Activated CD4-positive, alpha-beta T cell treated with anti-CD3 and anti-CD28 coated beads for 48 hours (primary cell): ENCODE measurements around the gene CLTRN.

Experiments used
- DNase-seq: peaks from one replicate; pipeline ENCODE4 v3.0.0-alpha.2; 2020

The CLTRN gene

DNA sequence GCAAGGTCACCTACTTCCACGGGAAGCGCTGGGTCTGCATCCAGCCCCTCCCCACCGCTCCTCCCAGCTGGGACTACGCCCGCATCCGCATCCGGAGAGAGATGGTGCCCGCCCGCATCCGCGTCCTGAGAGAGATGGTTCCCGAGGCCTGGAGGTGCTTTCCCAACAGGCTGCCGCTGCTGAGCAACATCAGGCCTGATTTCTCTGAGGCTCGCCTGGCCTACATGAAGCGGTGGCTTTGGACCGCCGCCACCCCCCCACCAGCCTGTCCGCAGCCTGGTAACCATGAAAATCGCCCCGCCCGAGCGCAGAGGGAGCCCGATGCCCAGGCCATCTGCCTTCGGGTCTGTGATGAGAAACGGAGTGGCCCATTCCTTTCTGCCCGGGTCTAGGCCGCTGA is 18.1 kb downstream of the CLTRN start:
- no peak for DNase-seq

DNA sequence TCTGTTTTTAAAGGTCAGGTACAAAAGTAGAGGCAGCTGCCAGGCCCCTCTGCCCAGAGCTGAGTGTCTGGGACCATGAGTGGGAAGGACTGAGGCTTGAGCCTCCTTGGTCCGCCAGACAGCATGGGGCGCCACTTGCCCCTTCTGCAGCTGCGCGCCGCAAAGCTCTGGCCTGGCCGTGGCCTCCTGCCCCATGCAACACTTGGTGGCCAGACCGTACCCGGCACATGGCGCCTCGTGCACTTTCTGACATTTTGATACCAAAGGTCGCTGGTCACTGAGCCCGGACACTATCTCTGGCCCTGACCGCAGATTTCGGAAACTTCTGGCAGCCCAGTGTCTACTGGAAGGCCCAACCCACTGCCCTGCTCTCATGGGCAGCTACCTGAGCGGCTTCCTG is 18.6 kb downstream of the CLTRN start:
- DNase-seq: no peak

DNA sequence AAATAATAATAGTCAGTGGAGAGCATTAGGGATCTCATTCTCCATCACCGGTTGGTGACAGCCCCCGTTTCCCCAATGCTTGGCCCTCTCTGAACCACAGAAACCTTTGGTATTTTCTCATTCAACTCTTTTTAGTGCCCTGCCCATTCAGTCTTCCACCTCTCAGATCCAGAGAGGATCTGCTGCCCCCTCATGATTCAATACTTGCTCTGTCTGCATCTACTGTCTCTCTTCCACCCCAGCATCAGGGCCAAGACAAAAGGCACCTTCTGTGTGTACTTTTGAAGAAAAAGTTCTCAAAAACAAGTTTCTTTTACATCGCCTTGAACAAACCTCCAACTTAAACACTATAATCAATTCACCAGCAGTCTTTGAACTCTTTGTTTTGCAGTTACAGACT is 19.3 kb downstream of the CLTRN start:
- DNase-seq: no peak

DNA sequence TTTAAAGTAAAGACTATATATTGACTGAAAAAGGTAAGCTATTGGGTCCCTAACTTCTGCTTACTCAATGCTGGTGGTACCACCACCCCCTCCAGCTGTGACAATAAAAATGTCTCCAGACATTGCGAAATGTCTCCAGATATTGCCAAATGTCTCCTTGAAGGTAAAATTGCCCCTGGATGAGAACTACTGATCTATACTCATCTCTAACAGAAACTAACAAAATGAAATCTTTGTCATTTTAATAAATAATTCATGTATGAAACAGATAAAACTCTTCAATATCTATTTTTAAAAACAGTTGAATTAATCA is 20.1 kb downstream of the CLTRN start:
- DNase-seq: no peak

DNA sequence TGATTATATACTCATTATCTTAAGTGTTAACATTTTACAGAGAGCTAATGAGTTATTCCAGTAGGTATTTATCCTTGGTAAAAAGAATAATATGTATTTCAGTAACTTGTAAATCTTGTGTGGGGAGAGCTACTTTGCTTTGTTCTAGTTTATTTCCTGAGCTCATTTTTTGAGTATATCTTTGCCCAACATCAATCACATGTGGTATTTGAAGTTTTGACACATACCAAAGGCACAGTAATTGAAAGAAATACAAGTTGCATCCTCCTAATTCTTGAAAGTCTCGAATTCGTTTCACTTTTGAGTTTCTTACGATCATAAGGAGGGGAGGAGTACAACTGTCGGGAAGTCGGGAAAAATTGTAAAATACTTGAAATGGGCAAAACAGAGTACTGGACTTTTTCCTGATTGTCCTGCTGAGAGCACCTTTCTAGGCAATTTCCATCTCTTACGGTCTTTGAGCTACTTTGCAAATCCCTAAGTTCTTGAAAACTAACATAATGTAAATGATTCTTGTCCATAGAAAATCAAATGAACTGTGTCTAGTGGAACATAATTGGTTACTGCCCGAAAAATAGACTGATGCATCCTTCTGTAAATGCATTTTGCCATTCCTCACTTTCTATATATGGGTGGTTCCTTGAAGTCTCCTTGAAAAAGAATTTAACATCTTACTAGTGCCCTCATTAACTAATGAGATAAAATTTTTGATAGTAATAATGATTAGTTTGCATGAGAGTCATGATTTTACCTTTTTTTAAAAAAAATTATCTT is 20.6 kb downstream of the CLTRN start:
- DNase-seq: no peak

DNA sequence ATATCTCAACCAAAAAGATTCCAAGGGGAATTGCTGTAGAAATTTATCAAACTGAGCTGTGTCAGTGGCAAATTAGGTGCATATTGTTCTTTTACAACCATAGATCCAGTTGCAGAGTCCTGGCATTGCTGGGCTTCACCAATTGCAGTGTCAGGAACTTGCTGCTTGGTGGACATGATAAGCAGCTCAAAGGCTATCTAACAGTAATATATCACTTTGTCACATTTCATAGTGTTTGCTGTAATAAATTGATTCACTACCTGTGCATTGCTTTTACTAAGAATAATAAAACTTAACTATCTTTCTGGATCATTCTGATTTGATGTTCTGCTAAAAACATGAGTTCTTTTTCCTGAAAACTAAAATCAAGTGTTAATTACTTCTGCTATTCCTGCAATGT is 33.0 kb downstream of the CLTRN start:
- DNase-seq: no peak

DNA sequence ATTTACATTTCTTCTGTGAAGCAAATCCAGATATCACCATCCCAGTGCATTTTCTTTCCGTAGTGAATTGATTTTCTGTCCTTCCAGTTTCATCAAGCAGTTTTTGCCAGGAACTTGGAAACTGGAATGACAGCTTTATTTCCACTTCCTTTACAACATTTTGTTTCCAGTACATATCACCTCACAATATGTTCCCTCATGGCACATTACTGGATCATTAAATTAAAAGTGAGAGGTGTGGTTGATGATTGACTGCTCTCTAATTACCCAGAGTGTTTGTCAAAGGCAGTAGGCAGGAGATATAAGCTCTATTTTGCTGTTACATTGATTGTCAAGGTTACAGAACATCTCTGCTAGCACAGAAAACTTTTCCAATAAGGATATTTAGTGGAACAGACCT is 41.6 kb downstream of the CLTRN start:
- no peak for DNase-seq

DNA sequence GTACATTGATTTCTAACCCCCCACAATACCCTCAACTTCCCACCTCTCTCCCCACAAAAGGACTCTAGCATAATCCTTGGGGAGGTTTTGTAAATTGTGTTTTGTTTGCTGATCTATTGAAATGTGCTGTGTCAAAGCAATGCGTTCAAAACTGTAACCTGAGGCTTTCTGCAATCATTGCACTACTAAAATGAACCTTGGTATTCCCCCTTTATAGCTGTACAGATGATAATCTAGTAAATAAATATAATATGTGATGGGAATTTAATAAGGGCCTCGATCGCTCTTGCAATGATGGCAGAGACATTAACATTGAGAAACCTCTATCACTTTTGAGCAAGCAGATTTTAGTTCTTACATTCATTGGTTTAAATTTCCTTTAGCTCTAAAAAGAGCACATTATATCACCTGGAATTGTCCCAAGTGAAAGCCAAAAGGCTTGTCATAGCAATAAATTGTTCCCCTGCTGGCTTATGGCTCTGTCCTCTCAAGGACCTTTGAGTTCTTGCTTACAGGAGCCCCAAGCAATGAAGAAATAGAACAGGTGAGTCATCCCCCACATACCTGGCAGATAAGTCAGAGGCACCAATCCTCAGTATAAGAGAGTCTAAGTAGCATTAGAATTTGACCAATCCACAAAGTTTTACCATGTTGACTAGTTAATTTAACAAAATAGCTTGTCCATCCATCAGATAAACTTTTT is 45.4 kb downstream of the CLTRN start:
- DNase-seq: no peak

DNA sequence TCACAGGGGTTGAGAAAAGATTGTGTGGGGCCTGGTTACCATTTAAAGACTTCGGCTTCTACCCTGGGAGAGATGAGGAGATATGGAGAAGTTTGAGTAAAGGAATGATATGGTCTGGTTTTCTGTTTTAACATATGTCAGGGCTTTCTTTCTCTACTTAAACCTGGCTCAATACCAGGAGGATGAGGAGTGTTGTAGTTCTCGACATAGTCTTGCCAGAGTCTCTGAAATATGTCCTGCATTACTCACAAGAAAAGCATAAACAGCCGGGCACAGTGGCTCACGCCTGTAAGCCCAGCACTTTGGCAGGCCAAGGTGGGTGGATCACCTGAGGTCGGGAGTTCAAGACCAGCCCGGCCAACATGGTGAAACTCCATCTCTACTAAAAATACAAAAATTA is 47.5 kb downstream of the CLTRN start:
- no peak for DNase-seq

DNA sequence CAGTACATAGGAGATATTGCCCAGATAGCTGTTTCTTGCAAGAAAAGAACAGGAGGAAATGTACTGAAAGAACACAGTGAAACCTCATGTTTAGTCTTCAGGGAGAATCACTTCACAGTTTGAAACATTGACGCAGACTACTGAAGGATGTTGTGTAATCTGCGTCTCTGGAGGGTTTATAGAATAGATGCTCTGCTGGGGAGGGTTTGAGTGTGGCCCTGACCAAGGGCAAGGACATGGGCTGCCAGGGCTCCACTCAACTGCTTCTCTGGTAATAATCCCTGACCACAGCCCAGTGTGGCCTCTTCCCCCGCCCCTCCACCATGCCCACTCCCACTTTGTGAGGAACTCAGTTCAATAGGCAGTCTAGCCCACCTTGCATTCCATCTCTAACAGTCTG is 48.1 kb downstream of the CLTRN start:
- no peak for DNase-seq

DNA sequence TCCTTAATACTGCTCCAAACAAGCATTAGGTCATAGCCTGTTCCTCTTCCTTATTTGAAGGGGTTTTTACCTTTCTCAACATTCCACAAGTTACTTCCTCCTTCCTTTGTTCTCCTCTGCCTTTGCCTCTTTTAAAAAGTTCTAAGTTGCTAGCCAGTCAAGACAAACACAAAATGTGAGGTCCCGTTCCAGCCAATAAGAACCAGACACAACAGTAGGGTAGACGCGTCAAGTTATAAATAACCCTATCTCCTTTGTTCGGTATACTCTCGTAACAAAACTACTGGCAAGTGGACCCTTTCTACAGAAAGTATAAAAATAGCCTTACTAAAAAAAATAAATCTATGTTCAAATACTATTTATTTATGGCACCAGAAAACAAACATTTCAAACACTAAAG is 57.5 kb downstream of the CLTRN start:
- no peak for DNase-seq

DNA sequence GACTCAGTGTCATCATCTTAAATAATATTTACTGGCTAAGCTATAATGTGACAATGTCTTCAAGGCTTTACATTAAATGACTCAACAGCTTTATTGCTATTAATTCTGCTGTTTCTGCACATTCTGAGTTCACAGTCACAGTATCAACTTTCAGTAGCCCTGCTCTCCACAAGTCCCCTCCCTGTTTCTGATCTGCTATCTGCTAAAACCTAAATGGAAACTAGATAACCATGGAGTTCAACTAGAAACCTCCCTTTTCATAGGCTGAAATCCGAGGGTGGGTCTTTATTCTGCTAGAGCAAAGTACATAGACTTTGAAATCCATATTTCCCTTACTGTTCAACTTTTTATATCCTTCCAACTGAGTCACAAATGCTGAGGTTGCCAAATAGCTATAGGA is 58.5 kb downstream of the CLTRN start:
- no peak for DNase-seq

DNA sequence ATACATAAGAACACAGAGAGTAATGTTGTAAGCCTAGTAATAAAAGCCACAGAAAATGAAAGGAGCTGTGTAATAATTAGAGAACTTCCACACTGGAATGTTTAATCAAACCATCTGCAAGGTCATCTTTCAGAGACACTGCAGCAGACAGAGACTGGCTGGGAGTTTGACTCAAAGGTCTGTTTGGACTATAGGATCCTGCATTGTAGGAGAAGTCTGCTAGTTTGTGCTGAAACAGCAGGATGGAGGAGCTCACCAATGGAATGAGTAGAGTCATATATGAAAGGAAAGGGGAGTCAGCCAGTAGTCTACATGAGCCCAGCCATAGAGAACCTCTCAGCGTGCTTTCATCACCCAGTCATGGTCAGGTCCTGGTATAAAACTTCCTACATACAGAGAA is 59.4 kb downstream of the CLTRN start:
- no peak for DNase-seq

DNA sequence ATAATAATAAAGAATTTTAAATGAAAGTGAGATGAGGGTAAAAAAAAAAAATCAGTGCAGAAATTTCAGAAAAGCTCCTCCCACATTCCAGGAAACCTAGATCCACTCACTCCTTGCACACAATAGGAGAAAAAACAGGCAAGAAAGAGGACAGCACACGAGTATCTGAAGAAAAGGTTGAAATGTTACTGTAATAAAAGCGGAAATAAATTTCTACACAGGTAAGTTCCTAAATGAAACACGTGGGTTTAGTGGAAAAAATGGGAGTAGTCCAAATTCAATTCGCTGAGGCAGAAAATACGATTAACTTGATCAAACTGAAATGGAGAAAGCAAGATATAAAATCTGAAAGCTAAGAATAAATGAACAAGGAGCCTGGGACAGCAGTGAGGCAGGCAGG is 61.8 kb downstream of the CLTRN start:
- DNase-seq: no peak

DNA sequence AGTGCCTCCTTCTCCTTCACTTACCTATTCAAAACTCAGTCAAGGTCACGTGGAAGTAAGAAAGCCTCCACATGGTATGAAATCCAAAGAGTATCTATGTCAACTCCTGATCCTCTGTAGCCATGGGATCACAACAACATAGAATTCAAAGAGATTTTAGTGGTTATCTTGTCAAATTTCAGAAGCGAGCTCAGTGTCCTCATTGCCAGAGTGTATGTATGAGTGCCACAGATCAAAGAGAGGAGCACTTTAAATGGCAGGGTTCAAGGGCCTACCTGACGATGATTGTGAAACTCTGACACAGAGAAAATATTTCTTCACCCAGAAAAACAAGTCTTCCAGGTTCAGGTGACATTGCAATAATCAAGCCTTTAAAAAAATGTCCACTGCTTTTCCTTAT is 62.7 kb downstream of the CLTRN start:
- DNase-seq: no peak

DNA sequence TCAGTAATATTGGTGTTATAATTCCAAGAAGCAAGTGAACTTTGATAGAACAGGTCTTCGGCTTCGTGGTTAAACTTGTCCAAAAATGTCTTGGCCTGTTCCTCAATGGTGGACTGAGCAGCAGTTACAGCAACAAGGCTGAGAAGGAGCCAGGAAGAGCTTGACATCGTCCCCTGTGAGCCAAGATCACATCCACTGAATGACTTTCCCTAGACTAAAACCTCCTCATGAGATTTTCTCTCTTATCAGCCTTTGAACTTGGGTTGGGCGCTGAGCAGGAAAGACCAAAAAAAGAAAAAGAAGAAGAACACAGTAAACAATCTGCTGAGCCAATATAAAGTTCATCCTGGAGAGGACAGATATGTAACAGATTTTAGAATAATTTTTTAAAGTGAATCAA is 63.9 kb downstream of the CLTRN start, which contains the start of gene ACE2:
ACE2 (minus strand) TSS at position 216 of the 400 bp plus-strand sequence; CDS start at position 167, 49 bp downstream.
- no peak for DNase-seq

DNA sequence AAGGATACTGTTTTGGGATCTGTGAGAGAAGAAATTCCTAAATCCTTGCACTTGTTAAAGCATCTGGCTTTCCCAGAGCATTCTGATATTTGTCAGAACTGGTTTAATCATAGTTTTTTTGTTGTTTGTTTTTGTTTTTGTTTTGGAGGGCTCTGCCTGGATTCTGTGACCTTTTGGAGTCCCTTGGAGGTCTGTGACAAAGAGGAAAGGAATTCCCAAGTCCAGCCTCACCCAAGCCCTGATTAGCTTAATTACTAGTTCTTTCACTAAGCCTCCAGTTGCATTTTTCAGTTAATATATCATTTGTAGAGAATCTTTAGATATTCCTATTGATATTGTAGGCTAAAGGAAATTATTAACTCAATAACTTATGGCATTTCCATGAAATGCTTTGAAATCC is 64.6 kb downstream of the CLTRN start:
- no peak for DNase-seq

DNA sequence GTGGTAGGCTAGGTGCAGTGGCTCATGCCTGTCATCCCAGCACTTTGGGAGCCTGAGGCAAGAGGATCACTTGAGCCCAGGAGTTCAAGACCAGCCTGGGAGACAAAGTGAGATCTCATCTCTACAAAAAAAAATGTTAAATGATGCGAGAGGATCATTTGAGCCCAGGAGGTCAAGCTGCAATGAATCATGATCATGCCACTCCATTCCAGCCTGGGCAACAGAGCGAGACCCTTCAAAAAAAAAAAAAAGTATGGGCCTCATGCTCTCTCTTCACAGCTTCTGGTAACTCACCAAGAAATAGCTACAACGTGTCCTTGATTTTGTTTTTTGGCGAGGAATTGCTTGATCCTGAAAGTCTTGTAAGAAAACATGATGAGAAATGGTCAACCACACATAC is 65.1 kb downstream of the CLTRN start:
- DNase-seq: no peak

DNA sequence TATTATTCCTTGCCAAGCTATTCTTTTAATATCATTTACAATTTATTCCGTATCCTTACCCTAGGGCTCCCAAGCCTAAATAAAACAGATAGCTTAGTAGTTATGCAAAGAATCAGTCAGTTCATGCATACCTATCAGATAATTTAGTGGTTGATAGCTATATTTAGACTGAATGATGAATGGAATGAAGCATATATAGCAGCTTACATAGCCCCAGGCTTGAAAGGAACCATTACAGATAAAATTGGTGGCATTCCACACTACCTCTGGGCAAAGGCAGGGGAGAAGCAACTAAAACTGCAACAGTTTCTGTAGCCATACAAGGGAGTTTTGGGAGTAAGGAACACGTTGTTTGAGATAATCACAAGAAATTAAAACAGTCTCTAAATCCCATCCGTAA is 66.6 kb downstream of the CLTRN start:
- DNase-seq: no peak

DNA sequence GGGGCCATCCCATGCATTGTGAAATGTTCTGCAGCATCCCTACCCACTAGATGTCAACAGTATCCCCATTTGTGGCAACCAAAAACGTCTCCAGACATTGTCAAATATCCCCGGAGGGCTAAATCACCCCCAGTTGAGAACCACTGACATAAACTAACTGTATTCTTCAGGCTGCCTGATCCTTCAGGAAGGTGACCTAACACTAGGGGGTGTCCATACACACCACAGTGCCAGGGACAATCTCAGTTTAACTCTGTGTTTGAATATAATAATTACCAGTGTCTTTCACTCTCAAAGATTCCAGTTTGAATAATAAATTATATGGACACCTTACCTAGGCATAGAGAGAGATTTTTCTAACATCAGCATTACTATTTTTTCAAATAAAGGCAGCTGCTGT is 70.2 kb downstream of the CLTRN start:
- DNase-seq: no peak

DNA sequence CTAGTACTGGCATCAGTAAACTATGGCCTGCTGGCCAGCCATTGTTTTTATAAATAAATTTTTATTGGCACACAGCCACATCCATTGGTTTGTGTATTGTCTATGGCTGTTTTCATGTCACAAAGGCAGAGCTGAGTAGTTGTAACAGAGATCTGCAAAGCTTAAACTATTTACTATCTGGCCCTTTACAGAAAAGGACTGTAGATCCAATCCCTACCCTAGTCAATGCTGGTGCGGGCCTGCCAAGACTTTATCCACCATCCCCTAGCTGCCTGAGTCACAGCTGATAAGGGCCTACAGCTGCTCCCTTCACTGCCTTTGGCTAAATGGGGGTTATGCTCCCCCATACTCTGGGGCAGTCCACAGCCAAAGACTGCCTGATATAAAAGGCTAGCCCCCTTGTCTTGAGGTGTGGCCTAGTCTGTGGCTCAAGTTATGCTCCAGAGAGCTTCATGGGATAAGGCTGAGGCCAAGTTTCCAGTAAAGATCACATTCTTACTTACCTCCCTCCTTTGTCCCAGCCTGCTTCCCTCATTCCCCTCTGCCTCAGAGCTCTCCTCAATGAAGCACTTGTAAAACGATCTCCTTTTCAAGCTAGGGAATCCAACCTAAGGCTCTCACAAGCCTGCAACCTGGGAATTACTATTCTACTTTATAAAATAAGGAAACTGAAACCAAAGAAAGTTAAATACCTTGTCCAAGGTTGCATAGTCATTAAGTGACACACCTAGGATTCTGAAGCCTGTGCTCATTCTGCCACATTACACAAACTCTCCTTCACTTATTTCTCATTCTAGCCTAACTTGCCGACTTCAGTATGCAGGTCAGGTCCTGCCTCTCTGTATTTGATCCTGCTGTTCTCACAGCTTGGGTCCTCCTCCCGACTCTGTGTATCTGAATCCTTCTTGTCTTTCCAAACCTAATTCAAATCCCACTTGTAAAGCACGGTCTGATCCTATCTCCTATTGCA is 84.5 kb downstream of the CLTRN start:
- DNase-seq: no peak
